HepG2 (cell line): ENCODE measurements around the gene BCL2L1. TPM values are rescaled to one million over a fixed set of nuclear protein-coding genes. Genes with fewer than 3 reads are reported as not detected.

ENCODE experiments used
- ATF4 ChIP-seq, 2 experiments: fragments of 450-650 bp in 1 of 2; sonication (generic) in 1 of 2; formaldehyde crosslinking; IDR thresholded peaks; 2 replicates each; pipeline versions ENCODE4 v1.5.0 to v1.8.0; 2020 to 2022; ENCODE audit warnings: mild to moderate bottlenecking in 1 of 2, missing genetic modification reagents in 1 of 2
- DDIT3 ChIP-seq: sonication (generic); formaldehyde crosslinking; IDR thresholded peaks from 2 replicates; pipeline ENCODE4 v1.4.0; 2020; ENCODE audit warnings: mild to moderate bottlenecking, missing genetic modification reagents
- FOXC1 ChIP-seq: sonication (generic); formaldehyde crosslinking; IDR thresholded peaks from 2 replicates; pipeline ENCODE4 v1.8.0; 2022; ENCODE audit warnings: mild to moderate bottlenecking, missing genetic modification reagents, borderline replicate concordance
- FOXO1 ChIP-seq: sonication (generic); formaldehyde crosslinking; IDR thresholded peaks from 2 replicates; pipeline ENCODE4 v1.4.0; 2020; ENCODE audit warnings: missing genetic modification reagents
- HDAC2 ChIP-seq: sonication (generic); formaldehyde crosslinking; IDR thresholded peaks from 2 replicates; pipeline ENCODE4 v1.4.0; 2020; ENCODE audit warnings: missing genetic modification reagents
- HNF4G ChIP-seq, 2 experiments: sonication (generic) in 1 of 2; formaldehyde crosslinking in 1 of 2; IDR thresholded peaks; 2 replicates each; pipeline versions ENCODE4 v1.4.0 to v1.6.1; 2011 to 2020; ENCODE audit warnings: borderline replicate concordance in 2 of 2, low read depth in 2 of 2, mild to moderate bottlenecking in 2 of 2, low read length in 1 of 2, missing genetic modification reagents in 1 of 2, moderate library complexity in 1 of 2
- KDM2A ChIP-seq: sonication (generic); formaldehyde crosslinking; IDR thresholded peaks from 2 replicates; pipeline ENCODE4 v1.4.0; 2020; ENCODE audit warnings: low read depth, missing genetic modification reagents, borderline replicate concordance
- KLF6 ChIP-seq: IDR thresholded peaks from 2 replicates; pipeline ENCODE4 v1.8.0; 2016; ENCODE audit warnings: missing biosample characterization, missing genetic modification reagents
- MLLT10 ChIP-seq: sonication (generic); formaldehyde crosslinking; IDR thresholded peaks from 2 replicates; pipeline ENCODE4 v1.4.0; 2020; ENCODE audit warnings: missing genetic modification reagents
- NR2F1 ChIP-seq, 2 experiments: fragments of 450-650 bp in 1 of 2; formaldehyde crosslinking in 1 of 2; IDR thresholded peaks; 2 replicates each; pipeline versions ENCODE4 v1.5.0 to v1.6.1; 2016 to 2020; ENCODE audit warnings: mild to moderate bottlenecking in 1 of 2, missing compliant biosample characterization in 1 of 2, missing genetic modification reagents in 1 of 2, moderate library complexity in 1 of 2
- PITX1 ChIP-seq: sonication (generic); formaldehyde crosslinking; IDR thresholded peaks from 2 replicates; pipeline ENCODE4 v1.5.1; 2020; ENCODE audit warnings: mild to moderate bottlenecking, missing genetic modification reagents
- POLR2AphosphoS2 ChIP-seq: IDR thresholded peaks from 2 replicates; pipeline ENCODE4 v1.6.1; 2011; ENCODE audit warnings: low read depth, low read length, improper control_type of control experiment
- POLR2G ChIP-seq: fragments of 200-400 bp; formaldehyde crosslinking; IDR thresholded peaks from 2 replicates; pipeline ENCODE4 v1.6.1; 2018; ENCODE audit warnings: mild to moderate bottlenecking, low read depth, low read length, moderate library complexity
- SIN3B ChIP-seq: fragments of 150-350 bp; IDR thresholded peaks from 2 replicates; pipeline ENCODE4 v1.6.1; 2014; ENCODE audit warnings: low read length
- SNAI1 ChIP-seq: sonication (generic); formaldehyde crosslinking; IDR thresholded peaks from 2 replicates; pipeline ENCODE4 v1.5.0; 2020; ENCODE audit warnings: mild to moderate bottlenecking, missing genetic modification reagents, borderline replicate concordance
- YEATS2 ChIP-seq: sonication (generic); formaldehyde crosslinking; IDR thresholded peaks from 2 replicates; pipeline ENCODE4 v1.4.0; 2020; ENCODE audit warnings: missing genetic modification reagents, borderline replicate concordance
- ZBTB34 ChIP-seq: sonication (generic); formaldehyde crosslinking; IDR thresholded peaks from 2 replicates; pipeline ENCODE4 v1.8.0; 2022; ENCODE audit warnings: mild to moderate bottlenecking, missing genetic modification reagents
- ZFP41 ChIP-seq: sonication (generic); formaldehyde crosslinking; IDR thresholded peaks from 2 replicates; pipeline ENCODE4 v1.4.0; 2020; ENCODE audit warnings: mild to moderate bottlenecking, missing genetic modification reagents, borderline replicate concordance
- ZFP62 ChIP-seq: sonication (generic); formaldehyde crosslinking; IDR thresholded peaks from 2 replicates; pipeline ENCODE4 v1.4.0; 2020; ENCODE audit warnings: missing genetic modification reagents
- ZFY ChIP-seq: sonication (generic); formaldehyde crosslinking; IDR thresholded peaks from 2 replicates; pipeline ENCODE4 v1.4.0; 2020; ENCODE audit warnings: missing genetic modification reagents
- ZNF335 ChIP-seq: sonication (generic); formaldehyde crosslinking; IDR thresholded peaks from 2 replicates; pipeline ENCODE4 v1.4.0; 2020; ENCODE audit warnings: missing genetic modification reagents
- ZNF574 ChIP-seq: sonication (generic); formaldehyde crosslinking; IDR thresholded peaks from 2 replicates; pipeline ENCODE4 v1.4.0; 2020; ENCODE audit warnings: missing genetic modification reagents
- ZNF614 ChIP-seq: IDR thresholded peaks from 2 replicates; pipeline ENCODE4 v1.6.1; 2018; ENCODE audit warnings: missing biosample characterization, missing genetic modification reagents, inconsistent platforms, borderline replicate concordance
- polyA plus RNA-seq, 8 experiments: library from polyadenylated mRNA; depleted of rRNA in 3 of 8; stranded (reverse) in 7 of 8; unstranded in 1 of 8; fragments of >200 nt; fragmentation: Illumina TruSeq in 4 of 8; extraction: Trizol in 4 of 8; gene quantifications; 2 replicates each; pipeline versions ENCODE4 v1.2.1 to v1.2.3, GENCODE V29; 2011 to 2016; ENCODE audit warnings: low read depth in 4 of 8, missing spikeins in 1 of 8, mixed read lengths in 1 of 8; ENCODE audit not compliant: insufficient read depth in 1 of 8
- total RNA-seq, 5 experiments: library from RNA; depleted of rRNA; stranded (reverse); fragments of >200 nt; fragmentation: Illumina TruSeq; extraction: Trizol; gene quantifications; 2 replicates each; pipeline ENCODE4 v1.2.3, GENCODE V29; 2016; ENCODE audit warnings: low read depth in 1 of 5

Gene BCL2L1
- total and polyA plus RNA-seq, 2 of the 13 experiments (the other 11 are each of a cell fraction or from before 2014, with no cell fraction given) = 164 to 258 TPM

GRCh38 chr20:31698803-31699718 lies 23.6 kb downstream of the BCL2L1 start (continued):
- TF ChIP-seq ZFY (CRISPR knock-in tag) (peak; percentile 74), ZFP62 (no peak), SIN3B (no peak), PITX1 (CRISPR knock-in tag) (peak; percentile 50; the same call in 1 of the 2 replicates), KLF6 (CRISPR knock-in tag) (no peak), YEATS2 (CRISPR knock-in tag) (peak; percentile 40; the same call in 1 of the 2 replicates), ZNF614 (CRISPR knock-in tag) (peak; percentile 71), DDIT3 (CRISPR knock-in tag) (no peak), SNAI1 (CRISPR knock-in tag) (peak; percentile 62; the same call in 1 of the 2 replicates), ZNF335 (CRISPR knock-in tag) (peak; percentile 78; the same call in 1 of the 2 replicates), KDM2A (CRISPR knock-in tag) (peak; percentile 25; the same call in 1 of the 2 replicates), ZFP41 (CRISPR knock-in tag) (no peak), HDAC2 (CRISPR knock-in tag) (peak; percentile 85; the same call in 1 of the 2 replicates), FOXC1 (CRISPR knock-in tag) (no peak), ZBTB34 (CRISPR knock-in tag) (peak; percentile 26; the same call in 1 of the 2 replicates), POLR2AphosphoS2 (no peak), FOXO1 (CRISPR knock-in tag) (peak; percentile 64), ATF4 (CRISPR knock-in tag; IDR thresholded peaks at IDR 0.05) (0 out of 4 replicates have a peak, but pooled peaks of 1 of the 2 experiments have one; percentile 11), MLLT10 (CRISPR knock-in tag) (no peak), HNF4G (IDR thresholded peaks at IDR 0.05; ENCODE audit: borderline replicate concordance, low read depth, low read length) (peak; percentile 89), HNF4G (CRISPR knock-in tag; IDR thresholded peaks at IDR 0.05; ENCODE audit: borderline replicate concordance, low read depth) (no peak; the same call in 1 of the 2 replicates), ZNF574 (0 out of 2 replicates have a peak, but pooled peaks have one; percentile 43), POLR2G (peak; percentile 58), NR2F1 (CRISPR knock-in tag; IDR thresholded peaks at IDR 0.05) (peak in 1 of 2 experiments; percentile 78; a peak in 3 of 4 replicates)
